GM08714 (cell line): ENCODE measurements around the gene NBAS.
"Not testable (repeated sequence)": the region's sequence is repeated elsewhere in the genome, so short reads cannot be mapped to it uniquely, and the experiment has no call there.

ENCODE experiments used
- H3K4me3 ChIP-seq: fragments of 200-500 bp; sonication (Bioruptor generic); 2 replicates; pipeline ENCODE4 v1.5.1; 2014; ENCODE audit warnings: mild to moderate bottlenecking, low read length, inconsistent platforms
- ZNF274 ChIP-seq: IDR thresholded peaks from 2 replicates; pipeline ENCODE4 v1.6.1; 2012; ENCODE audit warnings: mild to moderate bottlenecking, low read depth, low read length

NBAS gene

DNA sequence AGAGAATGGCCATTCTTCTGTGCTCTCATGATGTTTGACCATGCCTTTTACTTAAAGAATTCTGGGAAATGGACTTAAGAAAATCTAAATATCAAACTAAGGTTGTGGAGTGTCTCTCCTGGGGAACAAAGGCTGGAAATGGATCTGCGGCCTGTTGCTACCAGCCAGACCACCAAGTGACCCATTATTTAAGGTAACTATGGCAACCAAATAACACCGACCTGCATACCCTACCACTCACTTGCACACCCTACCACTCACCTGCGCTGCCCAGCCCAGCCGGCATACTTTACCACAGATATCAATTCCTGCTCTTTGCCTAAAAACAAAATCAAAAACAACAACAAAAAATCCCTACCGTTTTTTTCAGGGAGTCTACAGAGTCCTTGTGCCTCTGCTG is 203.2 kb downstream of the NBAS start:
- H3K4me3 ChIP-seq: no peak overlapping the region
- TF ChIP-seq ZNF274: no peak

DNA sequence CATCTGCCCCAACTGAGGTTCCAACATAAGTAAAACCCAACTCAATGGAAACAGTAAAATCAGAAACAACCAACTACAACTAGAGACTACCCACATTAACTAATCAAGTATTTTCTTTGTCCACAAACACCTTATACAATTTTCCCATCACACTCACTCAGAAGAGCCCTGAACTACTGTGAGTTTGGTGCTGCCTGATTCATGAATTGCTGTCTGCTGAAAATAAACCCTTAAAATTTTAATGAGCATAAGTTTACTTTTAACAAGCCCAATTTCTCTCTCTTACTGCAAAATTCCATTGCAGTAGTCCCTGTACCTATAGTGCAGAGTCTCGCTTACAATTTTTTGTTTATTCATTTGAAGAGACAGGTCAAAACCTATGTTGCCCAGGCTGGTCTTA is 203.9 kb downstream of the NBAS start:
- H3K4me3 ChIP-seq: no peak overlapping the region
- no peak for TF ChIP-seq ZNF274

DNA sequence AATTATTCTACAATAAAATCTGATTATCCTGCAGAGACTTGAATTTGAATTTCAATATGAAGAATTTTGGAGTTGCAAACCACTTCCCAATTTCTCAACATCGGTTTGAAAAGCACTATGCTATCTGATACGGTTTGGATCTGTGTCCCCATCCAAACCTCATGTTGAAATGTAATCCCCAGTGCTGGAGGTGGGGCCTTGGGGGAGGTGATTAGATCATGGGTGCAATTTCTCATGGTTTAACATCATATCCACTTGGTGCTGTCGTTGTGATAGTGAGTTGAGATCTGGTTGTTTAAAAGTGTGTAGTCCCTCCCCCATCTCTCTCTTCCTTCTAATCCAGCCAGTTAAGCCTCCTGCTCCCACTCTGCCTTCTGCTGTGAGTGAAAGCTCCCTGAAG is 205.7 kb downstream of the NBAS start:
- no peak for TF ChIP-seq ZNF274
- H3K4me3 ChIP-seq: no peak overlapping the region

DNA sequence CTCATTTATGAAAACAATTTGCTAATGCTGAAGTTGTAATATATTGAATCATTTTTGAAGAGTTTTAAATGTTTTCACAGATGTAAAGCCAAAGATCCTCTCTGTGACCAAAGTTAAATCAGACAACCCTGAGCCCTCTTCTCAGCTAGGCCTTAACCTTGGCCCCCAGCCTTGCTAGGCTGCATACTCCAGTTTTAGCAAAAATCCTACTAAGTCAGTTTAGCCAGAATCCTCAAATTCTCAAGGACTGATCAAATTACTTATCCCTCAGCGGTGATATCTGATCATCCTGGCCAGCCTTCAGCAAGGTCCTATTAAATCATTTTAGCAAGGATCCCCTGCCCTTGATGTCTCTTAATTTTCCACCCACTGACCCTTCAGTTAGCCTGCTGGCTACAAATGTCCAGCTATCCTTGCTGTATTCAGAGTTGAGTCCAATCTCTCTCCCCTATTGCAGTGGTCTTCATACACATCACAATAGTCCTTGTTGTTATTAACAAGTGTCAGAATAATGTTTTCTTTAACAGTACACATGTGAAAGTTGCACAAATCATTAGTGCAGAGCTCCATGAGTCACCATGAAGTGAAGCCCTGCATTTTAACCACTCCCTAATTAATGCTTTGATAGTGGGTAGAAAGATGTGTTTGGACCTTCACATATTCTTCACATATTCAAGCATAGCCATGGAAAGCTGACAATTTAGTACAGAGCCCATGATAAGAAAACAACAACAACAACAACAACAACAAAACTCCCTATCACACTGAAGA is 206.4 kb downstream of the NBAS start:
- no peak overlapping the region for H3K4me3 ChIP-seq
- TF ChIP-seq ZNF274: no peak

DNA sequence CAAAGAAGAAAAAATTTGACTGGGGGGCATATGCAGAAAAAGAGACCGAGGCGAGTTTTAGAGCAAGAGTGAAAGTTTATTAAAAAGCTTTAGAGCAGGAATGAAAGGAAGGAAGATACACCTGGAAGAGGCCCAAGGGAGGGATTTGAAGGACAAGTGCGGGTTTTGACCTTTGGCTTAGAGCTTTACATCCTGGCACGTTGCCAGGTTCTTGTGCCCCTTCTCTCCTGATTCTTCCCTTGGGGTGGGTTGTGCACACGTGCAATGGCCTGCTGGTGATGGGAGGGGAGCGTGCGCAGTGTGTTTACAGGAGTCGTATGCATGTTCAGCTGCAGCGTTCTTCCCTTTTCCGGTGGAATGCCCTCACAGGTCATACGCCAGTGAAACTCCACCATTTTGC is 208.8 kb downstream of the NBAS start:
- H3K4me3 ChIP-seq: no peak overlapping the region
- no peak for TF ChIP-seq ZNF274

DNA sequence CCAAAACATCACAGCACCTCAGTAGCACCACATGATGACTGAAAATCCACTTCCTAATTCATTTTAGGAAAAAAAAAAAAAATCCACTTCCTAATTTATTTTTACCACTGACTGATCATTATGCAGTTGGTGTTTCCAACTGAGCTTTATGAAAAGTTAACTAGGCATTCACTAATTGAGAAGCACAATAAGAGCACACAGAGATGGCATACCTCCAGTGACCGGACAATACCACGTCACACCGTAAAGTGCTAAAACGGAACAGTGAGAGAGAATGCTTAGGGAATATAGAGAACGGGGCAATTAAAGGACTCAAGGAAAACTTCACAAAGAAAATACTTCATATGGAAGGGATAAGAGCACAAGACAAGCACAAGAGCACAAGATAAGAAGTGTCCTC is 212.5 kb downstream of the NBAS start:
- no peak overlapping the region for H3K4me3 ChIP-seq
- TF ChIP-seq ZNF274: no peak

DNA sequence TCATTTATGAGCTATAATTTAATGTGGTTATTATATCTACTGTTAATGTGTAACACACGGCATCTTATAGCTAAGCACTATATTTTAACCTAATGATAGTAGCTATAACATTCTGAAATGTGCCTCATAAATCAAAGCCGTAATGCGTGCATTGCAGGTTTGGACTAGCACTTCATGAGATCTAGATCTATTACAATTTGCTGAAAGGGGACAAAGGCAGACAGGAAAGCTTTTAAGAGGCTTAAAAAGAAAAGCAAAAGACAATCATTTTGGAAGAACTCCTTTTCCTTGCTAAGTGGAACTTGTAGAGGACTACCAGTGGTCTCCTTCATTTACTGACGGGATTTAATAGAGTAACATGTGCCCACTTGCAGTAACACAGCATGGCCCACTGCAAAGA is 213.1 kb downstream of the NBAS start:
- H3K4me3 ChIP-seq: no peak overlapping the region
- no peak for TF ChIP-seq ZNF274

DNA sequence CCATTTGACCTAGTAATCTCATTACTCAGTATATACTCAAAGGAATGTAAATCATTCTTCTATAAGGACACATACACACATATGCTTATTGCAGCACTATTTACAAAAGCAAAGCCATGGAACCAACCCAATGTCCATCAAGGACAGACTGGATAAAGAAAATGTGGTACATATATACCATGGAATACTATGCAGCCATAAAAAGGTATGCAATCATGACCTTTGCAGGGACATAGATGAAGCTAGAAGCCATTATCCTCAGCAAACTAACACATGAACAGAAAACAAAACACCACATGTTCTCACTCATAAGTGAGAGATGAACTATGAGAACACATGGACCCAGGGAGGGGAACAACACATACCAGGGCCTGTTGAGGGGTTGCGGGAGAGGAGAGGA is 214.5 kb downstream of the NBAS start:
- H3K4me3 ChIP-seq: no peak overlapping the region
- no peak for TF ChIP-seq ZNF274

DNA sequence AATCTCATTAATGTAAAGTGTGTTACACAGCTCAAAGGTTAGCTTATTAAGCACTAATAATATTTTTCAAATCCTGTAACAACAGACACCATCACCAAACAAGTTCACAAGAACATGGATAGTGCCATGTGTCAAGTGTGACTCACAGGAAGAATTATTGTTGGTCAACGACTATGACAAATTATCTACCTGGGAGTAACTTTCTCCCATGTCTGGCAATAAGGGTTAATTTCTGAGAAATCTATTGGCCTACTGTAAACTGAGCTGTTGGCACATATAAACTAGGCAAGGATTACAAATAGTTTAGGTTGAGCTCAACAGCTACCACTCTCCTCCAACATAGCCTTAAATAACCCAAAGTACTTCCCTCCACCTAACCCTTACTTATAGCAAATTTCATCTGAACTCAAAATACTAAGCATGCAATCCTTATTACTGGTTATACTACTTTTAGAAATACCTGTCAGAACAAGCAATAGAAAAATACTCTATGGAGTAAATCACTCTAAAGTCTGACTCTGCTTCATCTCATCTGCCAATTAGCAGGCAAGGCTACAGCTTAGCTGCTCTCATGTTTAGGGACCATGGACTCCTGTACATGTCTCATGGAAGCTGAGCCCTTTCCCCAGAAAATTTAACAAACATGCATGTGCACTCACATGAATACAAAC is 223.0 kb downstream of the NBAS start:
- no peak for TF ChIP-seq ZNF274
- H3K4me3 ChIP-seq: no peak overlapping the region

DNA sequence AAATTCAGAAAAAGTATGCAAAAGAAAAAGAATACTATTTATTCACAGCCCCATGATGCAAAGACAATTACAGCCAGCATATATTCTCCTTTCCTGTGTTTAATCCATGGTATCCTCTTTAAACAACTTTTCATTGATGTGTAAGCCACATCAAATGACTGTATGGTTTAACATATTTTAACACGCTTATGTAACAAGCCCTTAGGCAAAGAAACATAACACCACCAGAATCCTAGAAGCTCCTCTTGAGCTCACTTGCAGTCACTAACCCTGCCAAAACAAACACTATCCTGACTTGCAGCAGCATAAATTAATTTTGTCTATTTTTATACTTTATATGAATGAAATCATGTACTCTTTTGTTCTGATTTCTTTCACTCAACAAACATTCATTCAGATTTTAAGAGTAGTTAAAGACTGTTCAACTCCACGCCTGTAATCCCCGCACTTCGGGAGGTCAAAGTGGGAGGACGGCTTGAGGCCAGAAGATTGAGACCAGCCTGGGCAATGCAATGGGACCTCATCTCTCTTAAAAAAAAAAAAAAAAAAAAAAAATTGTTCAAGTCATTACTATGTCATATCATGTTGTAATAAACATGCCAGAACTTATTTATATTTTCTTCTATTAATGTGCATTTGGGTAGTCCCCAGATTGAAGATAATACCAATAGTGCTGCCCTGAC is 226.3 kb downstream of the NBAS start:
- TF ChIP-seq ZNF274: no peak

DNA sequence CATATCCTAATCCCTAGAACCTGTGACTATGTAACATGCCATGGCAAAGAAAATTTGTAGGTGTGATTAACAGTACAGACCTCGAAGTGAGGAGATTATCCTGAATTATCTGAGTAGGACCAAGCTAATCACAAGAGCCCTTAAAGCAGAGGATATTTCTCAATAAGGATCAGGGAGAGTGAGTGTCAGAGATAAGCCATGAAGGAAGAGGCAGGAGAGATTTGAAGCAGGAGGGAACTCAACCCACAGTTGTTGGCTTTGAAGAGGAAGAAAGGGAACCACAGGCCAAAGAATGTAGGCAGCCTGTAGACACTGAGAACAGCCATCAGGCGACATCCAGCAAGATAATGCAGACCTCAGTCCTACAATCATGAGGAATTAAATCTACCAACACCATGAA is 229.3 kb downstream of the NBAS start:
- no peak for TF ChIP-seq ZNF274
- no peak overlapping the region for H3K4me3 ChIP-seq

More for the DNA sequence above, 226.3 kb downstream of the NBAS start:
- no peak overlapping the region for H3K4me3 ChIP-seq

DNA sequence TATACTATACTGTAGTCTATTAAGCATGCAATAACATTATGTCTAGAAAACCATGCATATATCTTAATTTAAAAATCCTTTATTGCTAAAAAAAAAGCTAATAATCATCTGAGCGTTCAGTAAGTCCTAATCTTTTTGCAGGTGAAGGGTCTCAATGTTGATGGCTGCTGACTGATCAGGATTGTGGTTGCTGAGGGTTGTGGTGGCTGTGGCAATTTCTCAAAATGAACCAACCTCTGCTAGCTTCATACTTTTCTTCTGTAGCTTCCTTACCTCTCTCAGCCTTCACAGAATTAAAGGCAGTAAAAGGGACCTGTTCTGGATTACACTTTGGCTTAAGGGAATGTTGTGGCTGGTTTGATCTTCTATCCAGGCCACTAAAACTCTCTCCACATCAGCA is 235.8 kb downstream of the NBAS start:
- TF ChIP-seq ZNF274: no peak

DNA sequence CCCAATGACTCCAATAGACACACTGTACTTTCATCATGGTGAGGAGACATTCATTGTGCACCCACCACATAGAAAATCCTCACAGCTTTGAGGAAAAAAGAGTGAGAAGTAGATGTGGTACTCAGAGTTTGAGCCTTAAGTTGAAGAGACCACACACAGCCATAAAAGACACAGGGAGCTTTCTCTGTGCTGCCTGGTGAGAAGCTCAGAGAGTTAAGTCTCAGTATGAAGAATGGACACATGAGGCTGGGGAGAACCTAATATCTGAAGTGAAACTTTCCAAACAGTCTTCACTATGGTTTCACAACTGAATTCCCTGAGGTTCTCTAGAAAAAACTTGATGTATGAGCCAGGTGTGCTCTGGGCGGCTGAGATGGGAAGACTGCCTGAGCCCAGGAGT is 237.9 kb downstream of the NBAS start:
- no peak overlapping the region for H3K4me3 ChIP-seq
- TF ChIP-seq ZNF274: no peak

More for the DNA sequence above, 235.8 kb downstream of the NBAS start:
- H3K4me3 ChIP-seq: no peak overlapping the region

DNA sequence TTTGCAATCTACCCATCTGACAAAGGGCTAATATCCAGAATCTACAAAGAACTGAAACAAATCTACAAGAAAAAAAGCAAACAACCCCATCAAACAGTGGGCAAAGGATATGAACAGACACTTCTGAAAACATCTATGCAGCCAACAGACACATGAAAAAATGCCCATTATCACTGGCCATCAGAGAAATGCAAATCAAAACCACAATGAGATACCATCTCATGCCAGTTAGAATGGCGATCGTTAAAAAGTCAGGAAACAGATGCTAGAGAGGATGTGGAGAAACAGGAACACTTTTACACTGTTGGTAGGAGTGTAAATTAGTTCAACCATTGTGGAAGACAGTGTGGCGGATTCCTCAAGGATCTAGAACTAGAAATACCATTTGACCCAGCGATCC is 239.7 kb downstream of the NBAS start:
- not testable (repeated sequence) for H3K4me3 ChIP-seq

DNA sequence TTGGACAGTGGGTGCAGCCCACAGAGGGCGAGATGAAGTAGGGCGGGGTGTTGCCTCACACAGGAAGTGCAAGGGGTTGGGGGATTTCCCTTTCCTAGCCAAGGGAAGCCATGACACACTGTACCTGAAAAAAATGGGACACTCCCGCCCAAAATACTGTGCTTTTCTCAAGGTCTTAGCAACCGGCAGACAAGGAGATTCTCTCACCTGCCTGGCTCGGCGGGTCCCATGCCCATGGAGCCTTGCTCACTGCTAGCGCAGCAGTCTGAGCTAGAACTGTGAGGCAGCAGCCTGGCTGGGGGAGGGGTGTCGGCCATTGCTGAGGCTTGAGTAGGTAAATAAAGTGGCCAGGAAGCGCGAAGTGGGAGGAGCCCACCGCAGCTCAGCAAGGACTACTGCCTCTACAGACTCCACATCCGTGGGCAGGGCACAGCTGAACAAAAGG is 244.7 kb downstream of the NBAS start:
- no peak overlapping the region for H3K4me3 ChIP-seq
- TF ChIP-seq ZNF274: no peak
